Activated CD4-positive, alpha-beta T cell treated with anti-CD3 and anti-CD28 coated beads for 36 hours (primary cell): ENCODE measurements around the gene LITAF. TPM values are rescaled to one million over a fixed set of nuclear protein-coding genes. Genes with fewer than 3 reads are reported as not detected.

Experiments used
- ATAC-seq: fragments of 200-7000 bp; cut with Tn5 transposase; one replicate; pipeline ENCODE4 v1.10.0; 2021; ENCODE audit warnings: mild to moderate bottlenecking, moderate library complexity
- CTCF ChIA-PET: fragments of 350-600 bp; sonication (Branson Sonifier 250); formaldehyde crosslinking; loops from one replicate; lab custom pipeline; 2021; ENCODE audit warnings: antibody characterized with exemption; lab: Charles Lee
- POLR2A ChIA-PET: fragments of 350-600 bp; sonication (Branson Sonifier 250); formaldehyde crosslinking; loops from one replicate; lab custom pipeline; 2021; ENCODE audit warnings: antibody characterized with exemption, inconsistent platforms; lab: Charles Lee
- DNase-seq: peaks from one replicate; pipeline ENCODE4 v3.0.0-alpha.2; 2020
- H3K27ac Mint-ChIP-seq: one replicate; pipeline ENCODE4 v1.8.0; 2021; ENCODE audit warnings: mixed read lengths
- H3K27me3 Mint-ChIP-seq: one replicate; pipeline ENCODE4 v1.8.0; 2021; ENCODE audit warnings: mixed read lengths
- H3K36me3 Mint-ChIP-seq: one replicate; pipeline ENCODE4 v1.8.0; 2021; ENCODE audit warnings: low read depth, mixed read lengths
- H3K4me1 Mint-ChIP-seq: one replicate; pipeline ENCODE4 v1.8.0; 2021; ENCODE audit warnings: mixed read lengths
- H3K4me3 Mint-ChIP-seq: one replicate; pipeline ENCODE4 v1.8.0; 2021; ENCODE audit warnings: mild to moderate bottlenecking, moderate library complexity, mixed read lengths
- H3K9me3 Mint-ChIP-seq: one replicate; pipeline ENCODE4 v1.8.0; 2021; ENCODE audit warnings: low read depth, mixed read lengths
- intact Hi-C, 2 experiments: fragments of 100-400 bp; cut with DNase I in 1 of 2; cut with micrococcal nuclease in 1 of 2; formaldehyde crosslinking; loops; one replicate each; pipeline versions ENCODE4 v1.14.2 to v1.15.1; 2022 to 2024; cut with DNase I, micrococcal nuclease
- total RNA-seq, 2 experiments: library from RNA; stranded (reverse); gene quantifications; one replicate each; pipeline ENCODE4 v1.2.3, GENCODE V29; 2021

LITAF gene
- total RNA-seq, 2 experiments from 2014 or later = 99.0 to 116 TPM

DNA sequence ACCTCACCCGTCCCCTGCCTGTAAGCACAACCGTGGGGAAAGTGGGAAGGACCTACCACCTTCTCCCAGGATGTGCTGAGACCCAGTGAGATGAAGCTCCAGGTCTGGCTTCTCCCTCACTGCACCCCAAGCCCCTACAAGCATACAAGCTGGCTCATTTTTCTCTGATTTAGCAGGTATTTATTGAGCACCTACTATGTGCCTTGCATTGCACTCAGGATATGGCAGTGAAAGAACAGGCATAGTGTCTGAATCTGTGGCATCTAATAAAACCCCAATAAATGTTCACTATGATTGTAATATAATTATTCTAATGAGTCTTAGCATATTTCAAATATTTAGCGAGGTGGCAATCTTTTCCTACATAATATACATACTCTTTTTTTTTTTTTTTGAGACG, 84.5 kb downstream of the LITAF start:
- Mint-ChIP-seq H3K27ac (no peak overlapping the region), H3K36me3 (no peaks in the 10 kb centered on the region), H3K27me3 (no peaks in the 10 kb centered on the region), H3K4me1 (peaks cover 8% of the 10 kb centered on the region), H3K9me3 (no peaks in the 10 kb centered on the region), H3K4me3 (no peak overlapping the region)
- ChIA-PET CTCF (interaction anchor here (0.6 kb wide), 1 partner anchor 47 kb away, joined by 3 read pairs; no protein-coding TSS in a partner anchor), POLR2A (no interaction called here)
- DNase-seq = no peak
- intact Hi-C loops = no loop called here
- no peak for ATAC-seq

DNA sequence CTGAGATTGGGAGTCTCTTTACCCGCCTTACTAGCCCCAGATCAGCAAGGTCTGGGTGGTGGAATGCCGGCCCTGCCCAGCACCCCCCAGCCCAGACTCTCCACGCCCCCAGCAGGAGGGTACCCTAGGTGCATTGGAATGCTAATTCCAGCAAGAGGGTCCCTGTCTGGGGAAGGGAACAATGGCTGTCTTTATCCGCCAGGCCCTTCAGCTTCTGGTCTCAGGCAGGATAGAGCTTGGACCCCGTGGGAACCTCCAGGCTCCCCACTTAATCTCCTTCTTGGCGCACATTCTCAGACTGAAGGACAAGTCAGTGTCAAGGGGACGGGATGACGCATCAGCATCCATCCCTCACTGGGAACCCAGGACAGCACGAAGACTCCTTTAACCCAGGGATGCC, 85.1 kb downstream of the LITAF start:
- no peaks in the 10 kb centered on the region for H3K36me3 Mint-ChIP-seq
- H3K27ac Mint-ChIP-seq = no peak overlapping the region
- ATAC-seq (no peak), DNase-seq (no peak)
- intact Hi-C loops = no loop called here
- peaks cover 14% of the 10 kb centered on the region for H3K4me1 Mint-ChIP-seq
- ChIA-PET POLR2A (no interaction called here), CTCF (no interaction called here)
- H3K4me3 Mint-ChIP-seq = no peak overlapping the region
- no peaks in the 10 kb centered on the region for H3K9me3 Mint-ChIP-seq
- H3K27me3 Mint-ChIP-seq = no peaks in the 10 kb centered on the region

DNA sequence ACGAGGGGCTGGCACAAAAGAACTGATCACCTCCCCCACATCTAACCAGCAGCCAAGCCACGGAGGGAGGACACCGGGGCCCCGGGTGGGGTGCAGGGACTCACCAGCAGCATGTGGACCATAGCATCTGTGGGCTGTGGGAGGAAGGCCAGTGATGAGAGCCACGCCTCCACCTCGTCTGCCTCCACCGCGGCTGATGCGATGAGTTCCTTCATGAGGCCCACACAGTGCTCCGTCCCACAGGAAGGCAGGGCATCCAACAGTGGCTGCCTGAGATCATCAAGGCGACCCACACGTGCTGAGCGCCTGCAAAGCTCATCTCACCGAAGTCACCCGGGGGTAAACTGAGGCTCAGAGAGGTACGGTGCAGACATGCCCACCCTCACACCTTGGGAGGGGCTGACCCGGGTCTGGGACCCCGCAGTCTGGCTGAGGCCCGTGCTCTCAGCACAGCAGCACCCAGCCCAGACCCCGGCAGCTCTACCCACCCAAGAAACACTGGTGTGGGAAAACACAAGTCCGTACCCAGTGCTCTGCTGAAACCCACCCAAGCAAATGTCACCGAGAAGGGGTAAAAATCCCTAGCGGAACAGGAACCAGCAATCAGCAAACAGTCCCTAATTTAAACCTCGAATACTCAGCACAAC, 85.9 kb downstream of the LITAF start:
- H3K27ac Mint-ChIP-seq = no peak overlapping the region
- intact Hi-C loops = no loop called here
- ChIA-PET POLR2A (no interaction called here), CTCF (no interaction called here)
- no peaks in the 10 kb centered on the region for H3K36me3 Mint-ChIP-seq
- no peak for DNase-seq
- no peaks in the 10 kb centered on the region for H3K9me3 Mint-ChIP-seq
- peaks cover 23% of the 10 kb centered on the region for H3K4me1 Mint-ChIP-seq
- H3K4me3 Mint-ChIP-seq = no peak overlapping the region
- no peaks in the 10 kb centered on the region for H3K27me3 Mint-ChIP-seq
- ATAC-seq = no peak

DNA sequence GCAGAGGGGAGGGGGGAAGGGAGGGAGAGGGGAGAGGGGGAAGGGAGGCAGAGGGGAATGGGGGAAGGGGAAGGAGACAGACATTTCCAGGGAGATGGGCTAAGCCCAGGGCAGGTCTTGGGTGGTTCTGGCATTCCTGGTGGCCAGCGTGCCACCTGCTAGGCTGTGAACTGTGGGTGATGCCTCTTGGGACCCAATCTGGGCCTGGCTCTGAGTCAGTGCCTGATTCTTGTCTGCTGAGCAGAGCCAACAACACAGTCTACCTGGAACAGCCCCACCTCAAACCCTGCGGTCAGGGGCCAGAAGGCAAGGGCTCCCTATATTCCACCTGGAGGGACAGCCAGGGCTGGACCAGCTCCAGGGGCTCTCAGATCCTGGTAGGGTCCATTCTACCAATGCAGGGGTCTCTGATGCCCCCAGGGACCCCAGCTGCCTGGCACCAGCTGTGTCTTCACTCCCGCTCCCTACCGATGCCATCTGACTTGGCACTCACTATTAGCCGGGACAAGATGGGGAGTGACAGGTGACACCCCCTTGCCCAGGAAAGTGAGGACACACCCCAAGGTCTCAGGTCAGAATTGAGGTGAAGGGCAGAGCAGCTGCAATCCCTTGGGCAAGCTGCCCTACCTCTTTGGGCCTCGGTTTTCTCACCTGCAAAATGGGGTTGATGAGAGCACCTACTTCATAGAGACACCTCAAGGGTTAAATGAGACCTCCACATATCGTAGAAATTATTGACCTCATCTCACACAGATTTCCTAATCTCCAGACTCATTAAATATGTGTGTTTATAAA, 87.2 kb downstream of the LITAF start:
- H3K36me3 Mint-ChIP-seq = no peaks in the 10 kb centered on the region
- no peaks in the 10 kb centered on the region for H3K27me3 Mint-ChIP-seq
- no peak for ATAC-seq
- H3K27ac Mint-ChIP-seq = no peak overlapping the region
- H3K4me3 Mint-ChIP-seq = no peak overlapping the region
- ChIA-PET CTCF (no interaction called here), POLR2A (no interaction called here)
- H3K9me3 Mint-ChIP-seq = no peaks in the 10 kb centered on the region
- H3K4me1 Mint-ChIP-seq = peaks cover 36% of the 10 kb centered on the region
- intact Hi-C loops = loop anchor here (10.0 kb wide), 2 partner anchors 535 to 545 kb away; no protein-coding TSS in a partner anchor
- peak; percentile 28 for DNase-seq

DNA sequence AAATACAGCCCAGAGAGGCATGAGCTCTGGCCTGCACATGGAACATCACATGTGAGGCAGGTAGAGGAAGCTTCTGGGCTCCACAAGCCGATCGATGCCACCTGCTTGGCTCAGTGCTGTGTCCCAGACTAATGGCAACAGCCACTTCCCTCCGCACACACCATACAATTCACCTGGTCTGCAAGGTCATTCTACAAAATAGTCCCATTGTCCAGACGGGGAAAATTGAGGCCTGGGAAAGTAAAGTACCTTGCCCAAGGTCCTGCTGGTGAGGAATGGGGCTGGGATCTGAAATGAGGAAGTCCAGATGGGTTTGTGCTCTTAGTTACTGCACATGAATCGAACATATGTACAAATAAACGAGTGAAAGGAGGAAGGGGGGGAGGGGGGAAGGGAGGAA, 88.0 kb downstream of the LITAF start:
- DNase-seq (no peak), ATAC-seq (no peak)
- intact Hi-C loops = loop anchor here (10.0 kb wide), 2 partner anchors 534 to 544 kb away; no protein-coding TSS in a partner anchor
- Mint-ChIP-seq H3K27ac (no peak overlapping the region), H3K4me3 (no peak overlapping the region), H3K27me3 (no peaks in the 10 kb centered on the region), H3K4me1 (peaks cover 38% of the 10 kb centered on the region), H3K9me3 (no peaks in the 10 kb centered on the region), H3K36me3 (no peaks in the 10 kb centered on the region)
- ChIA-PET POLR2A (no interaction called here), CTCF (interaction anchor here (1.3 kb wide), 1 partner anchor 34 kb away, joined by 5 read pairs; no protein-coding TSS in a partner anchor)

DNA sequence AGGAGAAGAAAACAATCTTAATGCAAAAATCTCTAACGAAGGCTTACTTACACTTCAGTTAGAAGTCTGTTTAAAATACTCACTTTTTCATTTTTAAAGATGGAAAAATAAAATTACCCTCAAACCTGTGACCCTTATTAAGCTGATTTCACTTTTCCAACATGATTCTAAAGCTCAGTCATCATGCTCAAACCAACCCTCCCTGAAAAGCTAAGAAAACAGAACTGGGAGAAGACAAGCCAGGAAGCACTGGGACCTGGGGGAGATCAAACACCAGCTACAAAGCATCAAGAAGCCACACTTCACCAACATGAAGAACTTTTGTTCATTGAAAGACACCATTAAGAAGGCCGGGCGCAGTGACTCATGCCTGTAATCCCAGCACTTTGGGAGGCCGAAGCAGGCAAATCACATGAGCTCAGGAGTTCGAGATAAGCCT, 88.8 kb downstream of the LITAF start:
- Mint-ChIP-seq H3K27ac (peak overlapping the region; percentile 60), H3K9me3 (no peaks in the 10 kb centered on the region), H3K4me1 (peaks cover 38% of the 10 kb centered on the region), H3K27me3 (no peaks in the 10 kb centered on the region), H3K36me3 (no peaks in the 10 kb centered on the region), H3K4me3 (no peak overlapping the region)
- ChIA-PET POLR2A (interaction anchor here (0.6 kb wide), 1 partner anchor 192 kb away, joined by 3 read pairs; no protein-coding TSS in a partner anchor), CTCF (interaction anchor here (0.7 to 1.3 kb wide), 2 partner anchors 35 to 152 kb away, joined by 3 to 5 read pairs; no protein-coding TSS in a partner anchor)
- intact Hi-C loops = loop anchor here (10.0 kb wide), 2 partner anchors 533 to 543 kb away; no protein-coding TSS in a partner anchor
- no peak for ATAC-seq
- DNase-seq = no peak

Other genes with a start within 250 kb of the LITAF start
- 10 to 100 TPM; 56.0 to 69.8 TPM for gene RMI2, start 241.5 kb downstream of the LITAF start, total RNA-seq
- gene SNN, start 81.5 kb upstream of the LITAF start, total RNA-seq = 1 to 10 TPM; 6.0 to 7.2 TPM
- 10 to 100 TPM; 27.3 to 28.3 TPM for gene TXNDC11, start 155.9 kb upstream of the LITAF start, total RNA-seq
- 10 to 100 TPM; 74.1 to 95.1 TPM for gene ZC3H7A, start 210.3 kb upstream of the LITAF start, total RNA-seq